GM21423 (cell line): Measurements from ENCODE around the gene HLF.

Source experiments
- ATAC-seq: cut with Tn5 transposase; IDR thresholded peaks from one replicate; pipeline ENCODE4 v1.9.1; 2021; ENCODE audit warnings: mild to moderate bottlenecking, moderate library complexity; ENCODE audit not compliant: unreplicated experiment

The HLF gene

GRCh38 chr17:55264645-55265298 is at the start of gene HLF:
Gene HLF, plus strand, starts transcription at chr17:55264960. Its CDS starts 525 bp downstream, at chr17:55265485.
- ATAC-seq = peak; percentile 95

- no peak for ATAC-seq
Measured at GRCh38 chr17:55215711-55216110, 49.0 kb upstream of the HLF start.

GRCh38 chr17:55216888-55217287 is 47.9 kb upstream of the HLF start:
- no peak for ATAC-seq

GRCh38 chr17:55219459-55219858 is 45.3 kb upstream of the HLF start:
- ATAC-seq = no peak

- no peak for ATAC-seq
Measured at GRCh38 chr17:55219934-55220333, 44.8 kb upstream of the HLF start.

- no peak for ATAC-seq
Measured at GRCh38 chr17:55223524-55223923, 41.2 kb upstream of the HLF start.

GRCh38 chr17:55224746-55225145 is 40.0 kb upstream of the HLF start:
- no peak for ATAC-seq

- no peak for ATAC-seq
Measured at GRCh38 chr17:55225237-55225636, 39.5 kb upstream of the HLF start.

GRCh38 chr17:55228683-55229192 is 36.0 kb upstream of the HLF start:
- no peak for ATAC-seq

GRCh38 chr17:55229276-55229675 is 35.5 kb upstream of the HLF start:
- ATAC-seq = no peak

GRCh38 chr17:55230716-55231115 is 34.0 kb upstream of the HLF start:
- no peak for ATAC-seq

GRCh38 chr17:55233840-55234239 is 30.9 kb upstream of the HLF start:
- no peak for ATAC-seq

- no peak for ATAC-seq
Measured at GRCh38 chr17:55236316-55236715, 28.4 kb upstream of the HLF start.

- ATAC-seq = no peak
Measured at GRCh38 chr17:55237268-55237667, 27.5 kb upstream of the HLF start.

GRCh38 chr17:55237841-55238178 is 26.9 kb upstream of the HLF start:
- no peak for ATAC-seq

- ATAC-seq = peak; percentile 96
Measured at GRCh38 chr17:55238179-55238930, 26.4 kb upstream of the HLF start.

- ATAC-seq = peak; percentile 20
Measured at GRCh38 chr17:55238931-55239297, 25.8 kb upstream of the HLF start.

- ATAC-seq = no peak
Measured at GRCh38 chr17:55241097-55241496, 23.7 kb upstream of the HLF start.

GRCh38 chr17:55242476-55242875 is 22.3 kb upstream of the HLF start:
- no peak for ATAC-seq

GRCh38 chr17:55245986-55246385 is 18.8 kb upstream of the HLF start:
- no peak for ATAC-seq

- no peak for ATAC-seq
Measured at GRCh38 chr17:55246583-55246982, 18.2 kb upstream of the HLF start.

GRCh38 chr17:55248077-55248476 is 16.7 kb upstream of the HLF start:
- no peak for ATAC-seq

- ATAC-seq = no peak
Measured at GRCh38 chr17:55249861-55250260, 14.9 kb upstream of the HLF start.
